ENCODE data around the gene C9.
"Not testable (repeated sequence)": the region's sequence is repeated elsewhere in the genome, so short reads cannot be mapped to it uniquely, and the experiment has no call there.

C9 gene

GRCh38 chr5:39319395-39319794 lies 44.9 kb downstream of the C9 start:
- DNase-seq = no peak

- not testable (repeated sequence) for DNase-seq
These were observed 47.8 kb downstream of the C9 start for GRCh38 chr5:39316464-39316863.

- no peak for DNase-seq
These were observed 48.3 kb downstream of the C9 start for GRCh38 chr5:39315995-39316394.

- DNase-seq = no peak
These were observed 49.7 kb downstream of the C9 start for GRCh38 chr5:39314591-39314990.

GRCh38 chr5:39309534-39309933 lies 54.8 kb downstream of the C9 start:
- no peak for DNase-seq

- no peak for DNase-seq
These were observed 61.8 kb downstream of the C9 start for GRCh38 chr5:39302472-39302871.

- no peak for DNase-seq
These were observed 62.9 kb downstream of the C9 start for GRCh38 chr5:39301406-39301805.

GRCh38 chr5:39299962-39300361 lies 64.3 kb downstream of the C9 start:
- DNase-seq = no peak

- DNase-seq = no peak
These were observed 69.6 kb downstream of the C9 start for GRCh38 chr5:39294736-39295135.

GRCh38 chr5:39284552-39284951 lies 79.7 kb downstream of the C9 start:
- no peak for DNase-seq

GRCh38 chr5:39283231-39283818 lies 81.0 kb downstream of the C9 start:
- DNase-seq = no peak

- no peak for DNase-seq
These were observed 81.7 kb downstream of the C9 start for GRCh38 chr5:39282561-39282960.

GRCh38 chr5:39275865-39276264 lies 88.4 kb downstream of the C9 start:
- not testable (repeated sequence) for DNase-seq

- no peak for DNase-seq
These were observed 89.8 kb downstream of the C9 start for GRCh38 chr5:39274398-39275085.

- no peak for DNase-seq
These were observed 90.9 kb downstream of the C9 start for GRCh38 chr5:39273314-39273954.

- DNase-seq = not testable (repeated sequence)
These were observed 91.4 kb downstream of the C9 start for GRCh38 chr5:39272869-39273231.

- no peak for DNase-seq
These were observed 94.0 kb downstream of the C9 start for GRCh38 chr5:39270225-39270848.

- no peak for DNase-seq
These were observed 97.1 kb downstream of the C9 start for GRCh38 chr5:39267186-39267585.

GRCh38 chr5:39266442-39266841 lies 97.9 kb downstream of the C9 start:
- no peak for DNase-seq

- DNase-seq = no peak
These were observed 99.8 kb downstream of the C9 start for GRCh38 chr5:39264528-39264927.

GRCh38 chr5:39262981-39263380 lies 101.3 kb downstream of the C9 start:
- DNase-seq = no peak

GRCh38 chr5:39260095-39260494 lies 104.2 kb downstream of the C9 start:
- no peak for DNase-seq

- DNase-seq = no peak
These were observed 106.7 kb downstream of the C9 start for GRCh38 chr5:39257554-39257953.

Data from activated CD8-positive, alpha-beta memory T cell treated with anti-CD3 and anti-CD28 coated beads, Interleukin-2, amount 50 U/mL, for 48 hours (primary cell).